GM19455 (cell line): ENCODE data around the gene SMIM41.

Experiments used
- ATAC-seq: cut with Tn5 transposase; IDR thresholded peaks from one replicate; pipeline ENCODE4 v1.9.1; 2021; ENCODE audit not compliant: unreplicated experiment

The SMIM41 gene

DNA sequence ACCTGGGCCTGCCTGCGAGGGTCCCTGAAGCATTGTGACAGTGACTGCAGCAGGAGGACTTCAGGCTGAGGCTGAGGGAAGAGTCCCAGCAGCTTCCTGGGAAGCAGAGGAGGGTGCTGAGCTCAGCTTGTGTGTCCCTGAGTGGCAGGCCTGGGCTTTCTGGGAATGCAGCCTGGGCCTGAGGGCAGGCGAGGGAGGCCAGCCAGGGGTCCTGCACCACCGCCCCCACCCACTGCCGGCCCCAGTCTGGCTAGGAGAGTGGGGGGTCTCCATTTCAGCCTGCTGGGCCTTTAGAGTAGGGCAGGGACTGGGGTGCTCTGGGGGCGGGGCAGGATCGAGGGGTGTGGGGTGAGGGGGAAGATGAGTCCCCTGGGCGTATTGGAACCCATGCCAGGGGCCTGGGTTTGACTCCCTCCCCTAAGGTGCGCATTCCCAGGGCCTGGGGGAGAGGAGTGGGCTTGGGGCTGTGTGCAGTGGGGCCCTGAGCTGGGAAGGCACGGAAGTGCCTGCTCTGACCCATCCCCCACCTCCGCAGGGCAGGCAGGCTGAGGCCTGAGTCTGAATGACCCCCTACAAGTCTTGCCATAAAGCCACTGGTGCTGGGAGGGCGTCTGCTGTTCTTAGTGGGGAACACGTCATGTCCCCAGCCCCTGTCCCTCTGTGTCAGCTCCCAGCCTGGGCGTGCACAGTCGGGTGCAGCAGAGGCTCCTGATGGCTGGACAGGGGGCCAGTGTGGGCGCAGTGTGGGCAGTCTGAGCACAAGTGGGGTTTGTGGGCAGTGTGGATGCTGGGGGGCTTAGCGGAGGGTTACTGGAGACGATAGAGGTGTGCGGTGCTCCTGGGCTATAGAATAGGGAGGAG is 66.0 kb downstream of the SMIM41 start:
- no peak for ATAC-seq

DNA sequence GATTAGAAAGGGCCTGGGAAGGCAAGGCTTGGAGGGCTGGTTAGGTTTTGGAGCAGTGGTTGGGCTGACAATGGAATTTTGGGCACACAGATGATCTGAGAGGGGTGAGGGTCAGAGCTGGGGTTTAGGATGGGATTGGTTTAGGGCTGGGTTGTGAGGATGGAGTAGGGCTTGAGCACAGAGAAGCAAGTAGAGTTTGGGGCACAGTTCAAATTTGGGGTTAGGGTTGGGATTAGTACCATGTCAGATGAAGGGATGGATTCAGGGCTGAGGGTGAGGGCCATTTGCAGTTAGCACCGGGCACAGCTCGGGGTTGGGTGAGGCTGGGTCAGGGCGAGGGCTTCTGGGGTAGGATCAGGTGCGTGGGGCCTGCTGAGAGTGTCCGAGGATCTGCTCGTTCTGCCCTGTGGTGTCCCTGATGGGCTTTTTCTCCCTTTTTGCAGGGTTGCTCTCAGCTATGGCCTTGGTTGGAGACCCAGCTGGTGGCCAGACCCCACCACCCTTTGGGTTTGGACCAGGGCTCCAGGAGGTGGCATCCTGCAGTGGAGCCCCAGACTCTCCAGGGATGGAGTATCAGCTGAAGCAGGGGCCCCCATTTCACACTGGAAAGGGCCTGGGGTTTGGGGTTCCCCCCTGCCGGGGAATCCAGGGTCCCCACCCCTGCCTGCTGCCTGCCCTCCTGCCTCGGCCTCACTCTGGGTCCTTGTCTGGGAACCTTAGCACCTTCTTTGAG is 66.8 kb downstream of the SMIM41 start:
- ATAC-seq, result no peak

DNA sequence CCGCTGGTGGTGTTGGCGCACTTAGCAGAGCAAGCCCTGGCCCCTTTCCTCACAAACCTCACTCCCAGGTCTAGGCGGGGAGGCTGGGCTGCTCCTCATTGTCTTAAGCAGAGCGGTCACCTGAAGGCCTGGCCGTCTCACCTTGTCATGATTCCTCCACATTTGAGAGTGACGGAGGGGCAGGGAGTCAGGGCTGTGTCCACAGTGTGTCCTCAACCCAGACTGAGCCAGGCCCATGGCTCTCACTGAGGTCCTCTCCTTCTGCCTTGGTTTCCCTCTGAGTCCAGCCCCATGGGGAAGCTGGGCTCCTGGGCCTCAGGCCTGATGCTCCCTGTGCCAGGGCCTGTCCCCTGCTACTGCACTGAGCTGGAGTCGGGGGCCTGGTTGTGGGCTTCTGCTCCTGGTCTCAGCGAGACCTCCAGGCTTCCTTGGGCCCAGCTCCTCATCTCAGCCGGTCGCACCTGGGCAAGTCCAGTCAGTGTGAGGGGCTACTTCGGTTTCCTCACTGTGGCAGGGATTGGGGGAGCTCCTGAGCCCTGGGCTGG is 67.4 kb downstream of the SMIM41 start:
- ATAC-seq, result no peak

DNA sequence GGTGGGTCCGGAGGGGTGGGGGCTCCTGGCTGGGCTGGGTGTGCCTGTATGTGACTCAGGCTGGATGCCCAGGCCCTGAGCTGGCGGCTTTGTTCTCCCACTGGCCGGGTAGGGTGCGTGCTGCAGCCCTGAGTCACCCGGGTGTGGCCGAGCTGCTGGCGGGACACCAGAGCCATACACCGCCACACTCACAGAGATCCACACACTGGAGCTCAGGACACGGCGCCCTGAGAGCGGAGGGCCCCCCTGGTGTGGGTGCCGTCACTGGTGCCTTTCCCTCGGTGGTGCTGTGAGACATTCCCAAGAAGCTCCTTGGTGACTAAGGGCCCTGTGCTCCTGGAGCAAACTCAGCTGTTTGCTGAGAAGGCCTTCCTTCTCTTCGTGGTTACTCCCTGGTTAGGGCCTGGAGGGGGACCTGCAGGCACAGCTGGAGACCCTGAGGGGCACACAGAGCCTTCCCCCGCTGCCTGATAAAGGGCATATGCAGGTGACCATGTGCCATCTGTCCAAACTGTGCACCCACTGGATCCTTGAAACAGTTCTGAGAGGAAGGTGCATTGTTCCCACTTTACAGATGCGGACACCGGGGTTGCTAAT is 68.0 kb downstream of the SMIM41 start:
- ATAC-seq, result no peak

DNA sequence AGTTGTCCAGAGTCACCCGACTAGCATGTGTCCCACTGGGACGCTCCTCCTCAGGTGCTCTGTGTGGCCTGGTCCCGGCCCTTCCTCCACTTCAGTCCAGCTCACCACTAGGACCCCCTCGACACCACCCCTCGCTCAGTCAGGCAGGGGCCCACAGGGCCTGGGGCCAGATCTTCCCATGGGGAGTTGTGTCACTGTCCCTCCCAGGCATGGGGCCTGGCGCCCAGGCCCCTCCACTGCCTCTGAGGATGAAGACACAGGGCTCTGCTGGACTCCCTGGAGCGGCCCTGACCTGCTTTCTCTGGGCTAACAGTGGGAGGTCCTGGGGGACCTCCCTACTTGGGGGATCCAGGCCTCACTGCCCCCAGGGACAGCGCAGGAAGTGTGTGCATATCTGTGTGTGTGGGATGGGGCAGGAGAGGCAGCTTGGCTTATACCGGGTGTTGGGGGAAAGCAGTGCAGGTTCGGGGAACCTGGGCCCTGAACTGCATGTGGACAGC is 68.5 kb downstream of the SMIM41 start:
- ATAC-seq, result no peak

DNA sequence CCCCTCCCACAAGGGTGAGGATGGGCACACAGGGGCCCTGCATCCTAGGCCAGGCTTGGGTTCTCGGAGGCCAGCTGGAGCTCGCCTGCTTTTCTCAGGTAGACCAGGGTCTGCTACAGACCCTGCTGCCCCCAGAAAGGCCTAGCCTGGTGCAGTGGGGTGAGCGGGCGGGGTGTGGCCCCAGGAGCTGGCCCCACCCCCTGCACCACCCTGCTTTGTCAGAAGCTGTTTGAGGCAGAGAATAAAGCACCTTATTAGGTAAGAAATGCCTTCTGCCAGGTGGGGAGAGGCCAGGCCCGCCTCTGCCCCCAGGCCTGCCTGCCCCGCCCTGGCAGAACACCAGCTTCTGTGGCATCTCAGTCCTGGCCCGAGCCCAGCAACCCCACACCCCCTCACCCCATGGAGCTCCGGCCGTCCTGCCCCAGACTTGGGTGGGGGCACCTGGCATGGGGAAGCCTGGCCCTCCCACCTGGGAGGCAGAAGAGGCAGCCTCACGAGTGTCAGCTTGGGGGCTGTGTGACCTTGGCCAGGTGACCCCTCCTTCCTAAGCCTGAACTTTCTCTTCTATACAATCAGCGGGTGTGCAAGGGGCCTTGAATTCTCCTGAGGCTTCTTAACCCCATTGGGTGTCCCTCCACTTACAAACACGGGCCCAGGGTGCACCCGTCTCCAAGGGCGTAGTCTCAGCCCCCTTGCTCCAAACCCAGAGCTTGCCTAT is 69.1 kb downstream of the SMIM41 start:
- no peak for ATAC-seq

DNA sequence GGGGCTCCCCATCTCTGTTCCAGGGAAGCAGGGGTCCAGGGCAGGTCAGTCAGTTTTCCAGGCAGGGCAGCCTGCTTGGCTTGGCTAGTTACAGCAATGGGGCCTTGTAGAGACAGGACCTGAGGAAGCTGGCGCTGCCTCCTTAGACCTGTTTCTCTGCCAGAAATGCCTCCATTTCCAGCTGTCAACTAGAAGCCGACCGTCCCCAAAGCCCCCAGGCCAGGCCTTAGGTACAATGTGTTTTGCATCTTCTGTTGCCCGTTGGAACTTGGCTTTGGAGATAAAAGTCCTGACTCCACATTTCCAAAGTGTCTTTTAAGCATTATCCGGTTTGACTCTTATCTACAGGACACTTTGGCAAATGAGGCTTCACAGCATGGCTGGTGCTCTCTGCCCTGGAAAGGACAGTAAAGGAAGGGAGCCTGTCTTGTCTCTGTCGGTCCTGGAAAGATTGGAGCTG is 69.7 kb downstream of the SMIM41 start:
- ATAC-seq, result no peak

DNA sequence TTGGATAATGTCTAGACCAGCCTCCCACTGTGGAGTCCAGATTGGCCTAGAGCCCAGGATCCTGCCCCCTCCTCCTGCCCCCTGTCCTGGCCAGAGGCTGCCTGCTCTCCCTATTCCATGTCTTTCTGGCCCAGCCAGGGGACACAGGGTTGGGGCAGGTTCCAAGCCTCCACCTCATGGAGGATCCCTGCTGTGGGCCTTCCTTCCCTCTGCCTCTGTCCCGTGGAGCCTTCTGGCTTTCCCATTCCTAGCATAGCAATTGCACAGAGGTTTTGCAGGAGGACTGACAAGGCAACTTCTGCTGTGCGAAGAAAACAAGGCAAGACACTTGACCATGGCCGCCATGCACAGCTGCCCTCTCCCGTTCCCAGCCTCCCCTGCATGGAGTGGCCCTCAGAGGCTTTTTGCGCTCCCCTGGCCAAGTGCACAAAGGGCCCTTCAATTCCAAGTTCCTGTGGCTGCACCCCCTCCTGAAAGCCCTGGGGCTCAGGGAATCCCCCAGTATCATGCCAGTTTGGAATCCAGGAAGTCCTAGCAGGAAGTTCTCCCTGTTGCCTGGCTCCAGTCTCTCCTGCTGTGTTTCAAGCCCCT is 70.2 kb downstream of the SMIM41 start:
- ATAC-seq, result no peak

DNA sequence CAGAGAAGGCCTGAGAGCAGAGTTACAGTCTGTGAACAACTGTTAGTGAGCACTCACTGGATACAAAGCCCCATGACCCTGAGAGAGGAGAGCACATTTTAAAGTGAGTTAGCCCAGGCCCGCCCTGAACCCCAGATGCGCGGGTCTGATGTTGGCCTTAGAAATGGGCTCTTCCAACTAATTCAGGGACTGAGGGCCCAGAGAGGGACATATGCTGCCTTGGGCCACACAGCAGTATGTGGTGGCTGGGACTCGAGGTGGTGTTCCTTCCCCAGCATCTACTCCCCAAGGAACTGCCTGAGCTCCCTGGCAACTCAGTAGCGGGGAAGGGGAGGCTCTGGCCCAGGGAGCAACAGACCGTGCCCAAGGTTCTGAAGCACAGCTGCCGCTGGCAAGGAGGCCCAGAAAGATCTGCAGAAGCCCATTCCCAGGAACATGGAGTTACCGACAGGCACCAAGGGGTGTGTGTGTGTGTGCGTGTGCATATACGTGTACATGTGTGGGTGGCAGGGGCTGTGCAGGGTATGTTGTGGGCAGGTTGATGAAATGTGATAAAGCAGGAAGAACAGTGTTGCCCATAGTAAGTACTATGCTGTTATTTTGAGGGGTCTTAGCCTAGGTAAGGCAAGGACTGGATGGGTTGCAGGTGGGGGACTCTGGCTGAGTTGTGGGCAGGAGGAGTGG is 71.8 kb downstream of the SMIM41 start:
- no peak for ATAC-seq

DNA sequence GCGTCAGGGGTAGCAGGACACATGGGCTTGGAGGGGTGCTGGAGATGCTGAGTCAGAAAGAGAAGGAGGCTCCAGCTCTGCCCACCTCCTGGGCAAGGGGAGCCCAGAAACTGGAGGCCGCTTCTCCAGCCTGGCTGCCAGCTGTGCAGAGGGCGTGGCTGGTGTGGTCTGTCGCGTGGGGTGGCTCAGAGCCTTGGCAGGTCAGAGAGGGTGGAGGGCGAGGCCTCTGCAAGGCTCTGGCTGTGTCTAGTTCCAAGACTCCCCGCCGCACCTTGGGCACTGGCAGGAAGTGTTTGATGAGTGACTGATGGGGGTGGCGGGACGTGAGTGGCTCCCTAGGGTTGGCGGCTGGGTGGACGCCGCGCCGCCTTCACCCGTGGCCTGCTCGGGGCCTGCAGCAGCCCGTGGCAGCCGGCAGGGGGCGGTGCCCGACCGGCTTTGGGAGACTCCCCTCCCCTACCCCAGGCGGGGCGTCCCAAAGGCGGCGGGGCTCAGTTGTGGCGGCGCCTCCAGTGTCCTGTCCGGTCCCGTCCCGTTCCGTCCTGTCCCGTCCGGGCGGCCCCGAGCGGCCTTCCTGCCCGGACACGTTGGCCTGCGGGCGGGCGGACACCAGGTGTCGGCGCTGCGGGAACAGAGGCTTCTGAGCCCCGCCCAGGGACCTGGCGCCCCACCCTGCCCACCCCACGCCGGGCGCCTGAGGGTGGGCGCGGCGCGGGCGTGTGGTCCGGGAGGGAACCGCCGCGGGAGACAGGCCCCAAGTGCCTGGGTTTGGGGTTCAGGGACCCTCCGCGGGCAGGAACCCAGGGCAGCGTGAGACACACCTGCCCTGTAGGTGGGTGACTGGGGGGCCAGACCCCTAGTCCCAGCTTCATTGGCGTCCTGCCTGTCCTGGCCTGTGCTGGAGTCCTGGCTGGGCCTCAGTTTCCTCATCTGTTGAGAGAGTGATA is 72.6 kb downstream of the SMIM41 start:
- no peak for ATAC-seq

DNA sequence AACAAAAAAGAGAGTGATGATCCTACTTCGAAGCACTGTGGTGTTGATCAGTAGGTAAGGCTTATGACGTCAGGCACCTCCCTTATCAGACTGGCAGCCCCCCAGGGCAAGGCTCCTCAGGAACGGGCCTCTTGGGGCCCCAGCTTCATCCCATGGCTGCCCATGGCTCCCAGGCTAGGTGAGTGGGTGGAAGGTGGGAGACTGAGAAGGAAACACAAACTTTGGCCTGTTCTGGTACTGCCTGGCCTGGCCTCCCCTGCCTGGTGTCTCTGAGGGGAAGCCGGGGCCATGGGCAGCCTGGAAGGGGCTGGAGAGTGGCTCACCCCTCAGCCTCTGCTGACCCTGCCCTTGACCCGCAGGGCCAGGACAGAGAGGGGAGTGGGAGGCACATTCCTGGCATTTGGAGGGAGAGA is 73.4 kb downstream of the SMIM41 start:
- no peak for ATAC-seq

DNA sequence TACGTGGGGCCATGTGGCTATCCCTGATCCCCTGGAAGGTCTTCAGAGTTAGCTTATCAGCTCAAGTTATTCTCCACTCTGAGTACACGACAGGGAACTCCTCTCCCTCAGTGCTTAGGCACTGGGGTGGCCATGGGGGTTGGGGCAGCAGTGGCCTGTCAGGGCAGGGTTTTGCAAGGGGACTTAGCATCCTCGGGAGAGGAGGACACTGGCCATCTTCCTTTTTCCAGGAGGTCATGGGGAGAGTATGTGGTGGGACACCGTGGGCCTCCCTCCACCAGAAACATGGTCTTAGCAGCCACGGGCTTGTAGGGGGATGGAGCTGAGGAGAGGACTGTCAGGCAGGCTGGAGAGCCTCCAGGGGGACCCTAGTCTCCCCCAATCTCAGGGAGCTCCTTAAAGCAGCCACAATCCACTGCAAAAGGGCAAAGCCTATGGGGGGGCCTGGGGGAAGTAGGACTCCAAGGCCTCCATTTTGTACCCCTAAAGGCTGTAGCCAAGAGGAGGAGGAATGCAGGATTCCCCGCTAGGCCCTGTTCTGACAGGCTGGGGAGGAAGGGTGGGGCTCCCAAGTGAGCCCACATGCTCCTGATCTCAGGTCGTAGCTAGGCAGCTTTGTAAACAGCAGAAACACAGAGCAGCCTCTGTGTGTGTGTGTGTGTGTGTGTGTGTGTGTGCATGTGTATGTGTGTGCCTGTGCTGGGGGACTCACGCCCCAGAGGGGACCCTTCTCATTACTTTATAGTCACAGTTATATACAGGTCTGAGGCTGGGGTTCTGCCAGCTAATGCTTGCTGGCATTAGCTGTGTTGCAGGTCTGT is 75.8 kb downstream of the SMIM41 start:
- ATAC-seq, result no peak

DNA sequence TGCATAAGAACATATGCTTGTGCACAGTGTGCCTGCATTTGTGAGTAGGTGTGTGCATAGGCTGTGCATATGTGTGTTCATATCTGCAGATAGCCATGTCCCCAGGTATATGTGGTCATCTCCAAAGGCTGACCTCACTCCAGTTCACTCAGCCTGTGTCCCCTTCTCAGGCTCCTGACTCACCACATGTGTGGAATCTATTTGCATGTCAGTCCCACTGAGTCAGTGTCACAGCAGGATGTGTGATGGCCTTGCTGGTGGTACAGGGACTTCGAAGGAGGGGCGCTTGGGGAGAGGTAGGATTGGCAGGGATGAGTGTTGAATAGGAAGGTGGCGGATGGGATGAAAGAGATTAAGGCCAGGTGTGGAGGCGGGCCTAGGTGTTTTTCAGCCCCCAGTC is 76.8 kb downstream of the SMIM41 start:
- ATAC-seq, result no peak

DNA sequence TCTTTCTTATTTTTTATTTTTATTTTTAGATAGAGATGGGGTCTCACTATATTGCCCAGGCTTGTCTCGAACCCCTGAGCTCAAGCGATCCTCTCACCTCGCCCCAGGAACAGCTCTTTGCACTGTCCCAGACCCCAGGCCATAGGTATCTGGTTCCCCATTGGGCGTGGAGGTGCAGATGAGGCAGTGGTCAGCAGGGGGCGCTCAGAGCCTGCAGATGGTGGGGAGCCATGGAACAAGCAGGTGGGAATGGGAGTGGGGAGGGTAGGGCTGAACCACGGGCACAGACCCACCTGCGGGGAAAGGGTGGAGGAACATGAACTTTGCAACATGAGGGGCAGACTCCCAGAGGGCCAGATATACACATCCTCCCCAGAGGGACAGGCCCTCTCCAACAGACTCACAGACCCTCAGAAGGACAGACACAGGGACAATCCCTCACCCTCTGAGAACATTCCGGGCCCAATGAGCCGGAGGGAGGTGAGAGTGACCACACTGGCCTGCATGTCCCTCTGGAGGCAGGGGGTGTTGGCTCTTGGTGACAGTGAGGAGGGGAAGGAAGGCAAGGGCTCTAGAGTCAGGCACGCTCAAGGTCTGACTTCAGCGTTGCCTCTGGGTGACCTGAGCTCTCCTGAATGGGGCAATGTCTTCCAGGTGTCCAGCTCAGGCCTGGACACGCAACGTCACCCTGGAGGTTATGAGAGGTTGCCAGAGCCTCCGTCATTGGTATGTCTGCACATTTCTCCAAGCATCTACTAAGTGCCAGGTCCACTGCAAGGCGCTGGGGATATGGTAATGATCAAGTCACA is 77.5 kb downstream of the SMIM41 start:
- ATAC-seq, result no peak

DNA sequence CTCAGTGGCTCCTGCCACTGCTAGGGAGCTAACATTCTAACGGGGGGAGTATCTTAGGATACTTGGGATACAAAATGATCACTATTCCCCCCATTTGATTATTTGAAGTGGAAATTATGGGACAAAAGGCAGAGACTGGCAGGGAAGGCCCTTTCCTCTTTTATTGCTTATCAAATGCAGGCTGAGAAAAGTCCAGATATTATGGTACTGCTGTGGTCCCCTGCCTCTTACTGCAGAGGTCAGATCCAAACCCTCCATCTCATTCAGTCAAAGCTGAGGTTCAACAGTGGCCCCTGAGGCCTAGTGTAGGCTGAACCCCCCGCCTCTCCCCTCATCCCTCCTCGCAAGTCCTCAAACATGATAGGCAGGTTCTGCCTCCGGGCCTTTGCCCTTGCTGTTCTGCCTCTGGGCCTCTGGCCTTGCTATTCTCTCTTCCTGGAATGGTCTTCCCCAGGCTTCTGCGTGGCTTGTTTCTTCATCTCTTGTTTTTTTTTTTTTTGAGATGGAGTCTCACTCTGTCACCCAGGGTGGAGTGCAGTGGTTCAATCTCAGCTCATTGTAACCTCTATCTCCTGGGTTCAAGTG is 78.2 kb downstream of the SMIM41 start:
- ATAC-seq, result no peak
